HG03064 (cell line): ENCODE results near the gene PPAN.

Experiments used
- ATAC-seq: cut with Tn5 transposase; IDR thresholded peaks from one replicate; pipeline ENCODE4 v1.9.1; 2021; ENCODE audit warnings: low read depth; ENCODE audit not compliant: unreplicated experiment

Gene PPAN

DNA sequence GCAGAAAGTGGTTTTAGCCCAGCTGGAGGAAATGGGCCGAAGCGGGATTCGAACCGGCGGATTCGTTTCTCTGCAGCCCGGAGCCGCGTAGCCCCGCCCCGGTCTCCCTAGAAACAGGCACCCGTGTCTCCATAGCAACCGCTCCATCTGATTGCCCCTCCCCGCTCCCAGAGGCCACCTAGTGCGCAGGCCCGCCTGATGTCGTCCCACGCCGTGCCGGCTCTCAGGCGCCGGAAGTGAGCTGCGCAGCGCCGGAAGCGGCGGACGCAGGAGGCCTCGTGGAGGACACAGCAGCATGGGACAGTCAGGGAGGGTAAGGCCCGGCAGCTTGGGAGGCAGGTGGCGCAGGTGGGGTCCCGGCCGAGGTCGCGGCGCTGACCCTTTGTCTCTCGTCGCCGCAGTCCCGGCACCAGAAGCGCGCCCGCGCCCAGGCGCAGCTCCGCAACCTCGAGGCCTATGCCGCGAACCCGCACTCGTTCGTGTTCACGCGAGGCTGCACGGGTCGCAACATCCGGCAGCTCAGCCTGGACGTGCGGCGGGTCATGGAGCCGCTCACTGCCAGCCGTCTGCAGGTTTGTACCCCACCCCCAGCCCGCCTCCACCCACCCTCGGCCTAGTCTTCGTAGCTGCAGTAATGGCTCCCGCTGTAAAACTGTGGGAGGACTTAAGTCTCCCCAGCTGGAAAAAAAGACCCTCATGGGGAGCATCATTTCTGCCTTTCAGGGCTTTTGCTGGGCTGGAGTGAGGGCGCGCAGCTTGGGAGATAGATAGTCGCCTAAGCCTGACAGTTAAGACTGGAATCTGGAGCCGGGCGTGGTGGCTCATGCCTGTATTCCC lies at the start of gene PPAN:
PPAN (plus strand) TSS at position 263 of the 837 bp plus-strand sequence; CDS start at position 296, 33 bp downstream.
- peak; percentile 39 for ATAC-seq

DNA sequence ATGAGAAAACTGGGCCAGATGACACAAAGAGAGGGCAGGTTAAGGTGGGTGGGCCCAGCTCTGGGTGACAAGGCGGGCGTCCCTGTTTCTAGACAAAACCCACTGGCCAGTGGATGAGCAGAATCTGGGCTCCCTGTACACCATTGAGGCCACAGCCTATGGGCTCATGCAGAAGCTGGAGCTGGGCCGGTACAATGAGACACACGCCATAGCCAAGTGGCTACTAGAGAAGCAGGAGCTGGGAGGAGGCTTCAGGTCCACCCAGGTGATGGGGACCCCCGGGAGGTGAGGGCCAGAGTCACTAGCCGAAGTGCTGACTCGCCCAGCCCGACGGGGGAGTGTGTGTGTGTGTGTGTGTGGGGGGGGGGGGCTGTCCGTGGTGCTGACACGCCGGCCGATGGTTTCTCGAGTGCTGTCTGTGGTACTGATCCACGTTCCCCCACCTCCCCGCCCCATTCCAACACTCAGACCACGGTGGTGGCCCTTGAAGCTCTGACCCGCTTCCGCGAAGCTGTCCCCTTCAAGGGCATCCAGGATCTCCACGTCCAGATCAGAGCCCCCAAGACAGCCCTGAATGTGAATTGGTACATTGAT lies 44.3 kb upstream of the PPAN start:
- no peak for ATAC-seq

GRCh38 chr19:10068205-10068604 lies 38.0 kb upstream of the PPAN start:
- ATAC-seq = no peak

DNA sequence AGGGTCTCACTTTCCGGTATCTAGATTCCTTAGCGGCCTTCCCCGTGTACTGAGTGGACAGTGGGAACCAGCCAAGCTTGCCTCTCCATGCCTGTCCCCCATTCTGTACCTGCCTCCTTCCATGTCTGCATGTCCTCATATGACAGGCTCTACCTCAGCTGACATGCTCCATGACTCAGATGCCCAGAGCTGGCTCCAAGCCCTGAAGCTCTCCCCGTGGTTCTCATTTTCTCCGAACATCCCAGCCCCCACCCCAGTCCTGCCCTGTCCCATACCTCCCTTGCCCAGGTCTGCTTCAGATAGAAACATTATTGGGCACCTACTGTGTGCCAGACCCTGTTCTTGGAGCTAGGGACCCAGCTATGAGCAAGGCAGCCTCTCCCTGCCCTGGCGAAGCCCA lies 37.1 kb upstream of the PPAN start:
- no peak for ATAC-seq

DNA sequence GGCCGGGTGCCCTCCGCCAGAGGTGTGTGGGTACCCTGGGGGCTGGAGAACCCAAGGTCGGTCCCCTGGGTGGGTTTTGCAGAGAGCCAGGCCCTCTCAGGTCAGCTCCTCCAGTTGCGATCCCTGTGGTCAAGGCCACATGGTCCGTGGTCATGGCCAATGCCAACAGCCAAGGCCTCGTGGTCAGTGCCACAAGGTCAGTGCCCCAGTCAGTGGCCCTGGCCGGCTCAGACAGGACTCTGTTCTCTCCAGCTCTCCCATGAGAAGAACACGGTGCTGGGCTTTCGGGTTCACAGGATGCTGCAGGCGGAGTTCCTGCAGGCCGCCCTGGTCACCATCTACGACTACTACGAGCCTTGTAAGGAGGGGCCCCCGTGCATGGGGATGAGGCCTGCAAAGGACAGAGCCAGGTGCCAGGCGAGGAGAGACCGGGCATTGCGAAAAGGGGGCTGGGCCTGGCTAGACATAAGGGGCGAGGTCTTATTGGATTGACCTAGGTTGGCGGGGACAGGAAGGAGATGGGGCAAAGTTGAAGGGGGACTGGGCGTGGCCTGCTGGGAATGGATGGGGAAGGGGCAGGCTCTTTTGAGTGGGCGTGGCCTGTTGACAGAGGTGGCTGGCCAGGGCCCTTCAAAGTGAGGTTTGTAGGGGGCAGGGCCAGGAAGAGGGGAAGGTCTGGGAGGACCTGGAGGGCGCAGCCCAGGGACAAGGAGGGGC lies 35.3 kb upstream of the PPAN start:
- no peak for ATAC-seq

DNA sequence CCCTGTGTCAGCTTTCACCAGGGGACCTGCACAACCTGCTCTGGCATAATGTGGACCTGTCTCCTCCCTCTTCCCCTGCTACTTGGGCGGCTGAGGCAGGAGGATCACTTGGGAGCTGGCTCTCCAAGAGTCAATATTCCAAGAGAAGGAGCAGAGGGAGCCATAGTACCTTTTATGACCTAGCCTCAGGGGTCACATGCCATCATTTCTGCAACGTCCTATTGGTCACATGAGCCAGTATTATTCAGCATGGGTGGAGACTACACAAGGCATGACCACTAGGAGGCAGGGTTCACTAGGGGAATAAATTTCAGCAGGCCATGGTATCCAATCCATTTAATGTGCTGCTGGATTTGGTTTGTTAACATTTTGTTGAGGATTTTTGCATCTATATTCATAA lies 32.0 kb upstream of the PPAN start:
- no peak for ATAC-seq

- no peak for ATAC-seq
Observed at GRCh38 chr19:10076535-10076934, 29.6 kb upstream of the PPAN start.

DNA sequence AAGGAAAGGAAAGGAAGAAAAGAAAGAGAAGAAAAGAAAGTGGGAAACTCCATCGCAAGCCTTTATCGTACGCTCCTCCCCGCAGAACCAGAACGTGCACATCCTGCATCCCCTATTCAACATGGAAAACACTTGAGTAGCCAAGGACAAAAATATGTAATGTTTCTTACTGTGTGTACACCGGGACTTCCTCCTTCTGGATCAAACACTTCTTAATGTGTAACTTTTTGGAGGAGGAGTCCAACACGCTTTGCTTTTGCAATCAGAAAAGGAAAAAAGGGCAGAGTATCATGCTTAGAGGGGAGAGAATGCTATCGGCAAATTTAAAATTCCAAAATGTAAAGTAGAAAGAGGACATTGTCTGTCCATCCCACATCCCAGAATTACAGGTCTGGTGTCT lies 27.8 kb upstream of the PPAN start:
- ATAC-seq = no peak

- no peak for ATAC-seq
Observed at GRCh38 chr19:10079031-10079453, 27.1 kb upstream of the PPAN start.

DNA sequence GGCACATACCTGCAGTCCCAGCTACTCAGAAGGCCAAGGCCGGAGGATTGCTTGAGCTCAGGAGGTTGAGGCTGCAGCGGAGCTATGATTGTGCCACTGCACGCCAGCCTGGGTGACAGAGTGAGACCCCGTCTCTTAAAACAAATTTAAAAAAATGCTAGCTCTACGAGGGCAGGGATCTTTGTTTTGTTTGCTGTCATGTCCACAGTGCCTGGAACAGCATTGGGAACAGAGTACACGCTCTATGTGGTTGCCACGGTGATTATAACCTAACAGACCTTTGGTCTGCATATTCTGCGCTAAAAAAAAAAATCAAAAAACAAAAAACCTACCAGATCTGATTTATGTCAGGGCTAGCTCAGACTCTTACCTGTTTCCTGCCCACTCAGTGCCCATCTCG lies 22.3 kb upstream of the PPAN start:
- ATAC-seq = no peak

DNA sequence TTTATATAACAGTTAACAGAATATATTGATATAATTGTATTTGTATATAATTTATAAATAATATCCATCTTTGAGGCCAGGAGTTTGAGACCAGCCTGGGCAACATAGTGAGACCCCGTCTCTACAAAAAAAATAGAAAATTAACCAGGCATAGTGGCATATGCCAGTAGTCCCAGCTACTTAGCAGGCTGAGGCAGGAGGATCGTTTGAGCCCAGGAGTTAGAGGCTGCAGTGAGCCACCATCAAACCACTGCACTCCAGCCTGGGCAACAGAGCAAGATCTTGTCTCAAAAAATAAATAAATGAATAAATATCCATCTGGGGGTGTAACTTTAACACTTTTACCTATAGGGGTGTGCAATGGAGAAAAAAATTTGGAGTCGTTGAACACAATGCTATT lies 21.4 kb upstream of the PPAN start:
- no peak for ATAC-seq

- no peak for ATAC-seq
Observed at GRCh38 chr19:10085641-10086590, 20.2 kb upstream of the PPAN start, which contains the start of gene SHFL. TSS of gene SHFL (plus strand) at chr19:10086317. CDS start at chr19:10086428, 111 bp downstream.

DNA sequence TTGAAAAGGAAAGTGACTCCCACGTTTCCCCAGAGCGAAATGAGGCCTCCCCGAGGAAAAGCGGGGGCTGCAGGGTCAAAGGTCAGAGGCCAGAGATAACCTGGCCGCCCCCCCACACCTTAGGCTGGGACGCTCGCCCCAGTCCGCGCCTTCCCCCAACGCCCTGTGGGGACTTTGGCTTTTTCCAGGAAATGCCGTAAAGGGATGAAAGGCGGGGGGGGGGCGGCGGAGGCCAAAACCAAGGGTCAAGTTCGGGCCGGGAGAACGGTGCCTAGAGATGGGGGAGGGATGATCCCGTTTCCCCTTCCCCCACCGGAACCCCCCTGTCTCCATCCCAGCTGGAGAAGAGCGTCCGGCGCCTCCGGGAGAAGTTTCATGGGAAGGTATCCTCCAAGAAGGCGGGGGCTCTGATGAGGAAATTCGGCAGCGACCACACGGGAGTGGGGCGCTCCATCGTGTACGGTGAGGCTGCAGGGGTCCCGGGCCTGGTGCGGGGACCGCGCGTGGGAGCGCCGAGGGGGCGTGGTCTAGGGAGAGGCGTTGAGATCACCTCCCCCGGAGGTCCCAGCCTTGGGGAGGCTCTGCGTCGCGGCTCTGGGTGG lies 19.5 kb upstream of the PPAN start:
- ATAC-seq = no peak

- ATAC-seq = no peak
Observed at GRCh38 chr19:10087296-10088061, 18.7 kb upstream of the PPAN start.

- ATAC-seq = no peak
Observed at GRCh38 chr19:10088949-10089554, 17.1 kb upstream of the PPAN start.

GRCh38 chr19:10089801-10090375 lies 16.3 kb upstream of the PPAN start:
- ATAC-seq = no peak

GRCh38 chr19:10091370-10091687 lies 14.8 kb upstream of the PPAN start:
- ATAC-seq = no peak

GRCh38 chr19:10091895-10092641 lies 14.1 kb upstream of the PPAN start:
- ATAC-seq = no peak
